Progenitor cell of endocrine pancreas (in vitro differentiated cells): Measurements from ENCODE around the gene BRF1. TPM values are rescaled to one million over a fixed set of nuclear protein-coding genes. Genes with fewer than 3 reads are reported as not detected.

Experiments used
- DNase-seq: peaks from one replicate; pipeline ENCODE4 v3.0.0; 2021; ENCODE audit warnings: low spot score; ENCODE audit not compliant: unreplicated experiment
- H3K27ac Mint-ChIP-seq: 2 replicates; pipeline ENCODE4 v1.8.0; 2021; ENCODE audit warnings: mild to moderate bottlenecking, moderate library complexity, mixed read lengths
- H3K27me3 Mint-ChIP-seq: 2 replicates; pipeline ENCODE4 v1.8.0; 2021; ENCODE audit warnings: mixed read lengths
- H3K36me3 Mint-ChIP-seq: 2 replicates; pipeline ENCODE4 v1.8.0; 2022; ENCODE audit warnings: mixed read lengths; ENCODE audit not compliant: insufficient read depth
- H3K4me1 Mint-ChIP-seq: 2 replicates; pipeline ENCODE4 v1.8.0; 2021; ENCODE audit warnings: low read depth, mixed read lengths
- H3K4me3 Mint-ChIP-seq: 2 replicates; pipeline ENCODE4 v1.8.0; 2021; ENCODE audit warnings: low read depth, mild to moderate bottlenecking, moderate library complexity, mixed read lengths
- H3K9me3 Mint-ChIP-seq: 2 replicates; pipeline ENCODE4 v1.8.0; 2021; ENCODE audit warnings: low read depth, mixed read lengths
- total RNA-seq: library from RNA; stranded (reverse); gene quantifications from 2 replicates; pipeline ENCODE4 v1.2.1, GENCODE V29; 2021
- TF ChIP-seq, protein P1 (sequence below): fragments of 200-600 bp; sonication (generic); IDR thresholded peaks from one replicate; pipeline ENCODE4 v1.5.0; 2021; ENCODE audit warnings: antibody characterized with exemption, mild to moderate bottlenecking; ENCODE audit not compliant: unreplicated experiment

Gene BRF1
- total RNA-seq, 1 donor from 2014 or later: 49.9 TPM

DNA sequence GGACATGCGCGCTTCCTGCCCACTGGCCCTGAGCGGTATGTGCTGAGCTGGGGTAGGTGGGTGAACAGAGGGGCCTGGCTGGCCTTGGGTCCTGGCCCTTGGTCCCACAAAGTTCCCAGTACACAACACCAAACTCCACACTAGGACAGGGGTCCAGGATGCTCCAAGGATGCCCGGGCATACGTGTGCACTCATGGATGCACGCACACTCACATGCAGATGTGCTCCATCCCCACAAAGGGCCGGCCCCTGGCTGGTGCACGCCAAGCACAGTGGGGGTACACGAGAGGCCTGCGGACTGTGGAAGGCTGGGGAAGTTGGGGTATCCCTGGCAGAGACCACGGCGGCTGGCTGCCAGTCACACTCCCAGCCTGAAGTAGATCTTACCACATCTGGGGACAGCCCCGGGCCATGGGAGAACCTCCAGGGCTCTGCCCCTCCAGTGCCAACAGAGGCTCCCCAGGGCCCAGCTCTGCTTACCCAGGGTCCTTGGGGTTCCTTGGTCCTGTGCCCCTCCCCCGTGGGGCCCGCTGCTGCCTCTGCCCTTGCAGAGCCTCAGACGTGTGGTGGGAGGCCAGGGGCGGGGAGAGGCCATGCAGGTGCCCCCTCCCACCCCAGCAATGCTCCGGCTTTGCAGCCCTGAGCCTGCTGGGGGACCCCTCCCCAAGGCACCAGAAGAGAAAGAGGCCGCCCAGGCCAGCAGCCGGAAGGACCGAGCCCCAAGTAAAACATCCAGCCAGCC lies 95.7 kb downstream of the BRF1 start:
- H3K27me3 Mint-ChIP-seq: peaks cover 3% of the 10 kb centered on the region
- TF ChIP-seq, protein P1, sequence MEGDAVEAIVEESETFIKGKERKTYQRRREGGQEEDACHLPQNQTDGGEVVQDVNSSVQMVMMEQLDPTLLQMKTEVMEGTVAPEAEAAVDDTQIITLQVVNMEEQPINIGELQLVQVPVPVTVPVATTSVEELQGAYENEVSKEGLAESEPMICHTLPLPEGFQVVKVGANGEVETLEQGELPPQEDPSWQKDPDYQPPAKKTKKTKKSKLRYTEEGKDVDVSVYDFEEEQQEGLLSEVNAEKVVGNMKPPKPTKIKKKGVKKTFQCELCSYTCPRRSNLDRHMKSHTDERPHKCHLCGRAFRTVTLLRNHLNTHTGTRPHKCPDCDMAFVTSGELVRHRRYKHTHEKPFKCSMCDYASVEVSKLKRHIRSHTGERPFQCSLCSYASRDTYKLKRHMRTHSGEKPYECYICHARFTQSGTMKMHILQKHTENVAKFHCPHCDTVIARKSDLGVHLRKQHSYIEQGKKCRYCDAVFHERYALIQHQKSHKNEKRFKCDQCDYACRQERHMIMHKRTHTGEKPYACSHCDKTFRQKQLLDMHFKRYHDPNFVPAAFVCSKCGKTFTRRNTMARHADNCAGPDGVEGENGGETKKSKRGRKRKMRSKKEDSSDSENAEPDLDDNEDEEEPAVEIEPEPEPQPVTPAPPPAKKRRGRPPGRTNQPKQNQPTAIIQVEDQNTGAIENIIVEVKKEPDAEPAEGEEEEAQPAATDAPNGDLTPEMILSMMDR: no peak
- no peaks in the 10 kb centered on the region for H3K36me3 Mint-ChIP-seq
- no peak for DNase-seq
- H3K4me1 Mint-ChIP-seq: no peaks in the 10 kb centered on the region
- no peak overlapping the region for H3K4me3 Mint-ChIP-seq
- no peaks in the 10 kb centered on the region for H3K9me3 Mint-ChIP-seq
- no peak overlapping the region for H3K27ac Mint-ChIP-seq

DNA sequence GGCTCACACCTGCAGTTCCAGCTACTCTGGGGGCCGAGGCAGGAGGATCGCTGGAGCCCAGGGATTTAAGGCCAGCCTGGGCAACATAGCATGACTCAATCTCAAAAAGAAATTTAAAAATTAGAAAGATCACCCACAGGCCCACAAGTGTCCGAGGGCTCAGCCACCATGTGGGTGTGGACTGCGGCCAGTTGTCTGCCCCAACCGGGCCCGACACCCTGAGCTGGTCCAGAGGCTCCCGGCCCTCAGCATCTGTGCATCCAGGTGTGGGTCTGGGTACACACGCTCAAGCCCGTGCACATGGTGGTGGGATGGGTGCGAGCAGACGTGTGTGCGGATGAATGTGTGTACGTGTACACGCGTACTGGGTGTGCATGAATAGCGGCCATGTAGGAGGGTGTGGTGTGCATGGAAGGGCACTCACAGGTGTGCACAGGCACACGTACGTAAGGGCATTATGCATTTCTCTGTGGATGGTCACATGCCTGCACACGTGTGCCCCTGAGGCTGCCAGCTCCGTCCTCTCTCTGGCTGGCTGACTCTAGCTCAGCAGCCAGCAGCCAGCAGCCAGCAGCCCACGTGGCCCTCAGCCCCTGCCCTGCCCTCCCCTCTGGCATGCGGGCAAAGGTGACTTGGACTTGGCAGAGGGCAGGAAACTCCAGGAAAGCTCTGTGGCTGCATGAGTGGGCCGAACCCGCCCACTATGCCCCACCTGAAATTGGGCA lies 96.4 kb downstream of the BRF1 start:
- DNase-seq: no peak
- Mint-ChIP-seq H3K27ac (no peak overlapping the region), H3K27me3 (peaks cover 6% of the 10 kb centered on the region), H3K4me3 (no peak overlapping the region), H3K9me3 (no peaks in the 10 kb centered on the region), H3K4me1 (no peaks in the 10 kb centered on the region), H3K36me3 (no peaks in the 10 kb centered on the region)
- TF ChIP-seq, protein P1: no peak

DNA sequence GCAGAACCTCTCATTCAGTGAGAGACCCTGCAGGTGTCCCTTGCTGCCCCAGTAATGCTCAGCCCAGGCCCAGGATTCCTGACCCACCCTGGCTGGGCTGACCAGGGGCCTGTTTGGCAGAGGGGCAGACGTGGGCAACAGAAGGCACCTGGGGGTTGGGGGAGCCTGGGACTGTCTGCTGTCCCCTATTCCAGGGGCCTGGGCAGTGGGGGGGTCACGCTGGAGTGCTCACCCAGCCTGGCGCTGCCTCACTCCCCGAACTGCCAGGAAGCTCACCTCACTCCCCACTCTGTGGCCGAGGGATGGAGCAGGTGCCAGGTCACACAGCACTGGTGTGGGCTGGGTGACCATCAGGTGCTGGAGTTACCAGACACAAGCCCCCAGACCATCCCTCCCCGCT lies 97.1 kb downstream of the BRF1 start:
- H3K36me3 Mint-ChIP-seq: no peaks in the 10 kb centered on the region
- H3K4me3 Mint-ChIP-seq: no peak overlapping the region
- no peak overlapping the region for H3K27ac Mint-ChIP-seq
- TF ChIP-seq, protein P1: no peak
- no peak for DNase-seq
- no peaks in the 10 kb centered on the region for H3K4me1 Mint-ChIP-seq
- no peaks in the 10 kb centered on the region for H3K9me3 Mint-ChIP-seq
- peaks cover 10% of the 10 kb centered on the region for H3K27me3 Mint-ChIP-seq

DNA sequence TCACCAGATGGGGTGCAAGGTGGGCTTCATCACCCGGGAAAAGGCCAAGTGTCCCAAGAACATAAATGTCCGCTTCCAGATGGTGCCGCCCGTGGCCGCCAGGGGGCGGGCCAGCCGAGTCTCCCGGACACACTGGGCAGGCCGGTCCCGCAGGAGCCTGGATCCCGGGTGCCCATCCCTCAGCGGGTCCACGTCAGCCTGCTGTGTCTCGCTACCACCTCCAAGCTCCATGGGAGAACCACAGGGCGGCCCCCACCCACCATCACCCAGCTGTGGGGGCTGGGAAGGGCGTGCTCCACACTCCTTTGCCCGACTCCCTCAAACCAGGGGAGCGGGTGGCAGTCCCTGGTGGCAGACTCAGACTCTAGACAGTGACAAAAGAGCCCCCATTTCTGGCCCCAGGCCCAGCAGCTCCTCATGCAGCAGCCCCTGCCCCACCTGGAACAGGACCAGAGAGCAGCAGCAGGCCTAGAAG lies 97.7 kb downstream of the BRF1 start:
- TF ChIP-seq, protein P1: peak; percentile 91
- Mint-ChIP-seq H3K4me3 (no peak overlapping the region), H3K27me3 (peaks cover 14% of the 10 kb centered on the region), H3K27ac (no peak overlapping the region), H3K9me3 (no peaks in the 10 kb centered on the region), H3K4me1 (no peaks in the 10 kb centered on the region), H3K36me3 (no peaks in the 10 kb centered on the region)
- DNase-seq: peak; percentile 82

DNA sequence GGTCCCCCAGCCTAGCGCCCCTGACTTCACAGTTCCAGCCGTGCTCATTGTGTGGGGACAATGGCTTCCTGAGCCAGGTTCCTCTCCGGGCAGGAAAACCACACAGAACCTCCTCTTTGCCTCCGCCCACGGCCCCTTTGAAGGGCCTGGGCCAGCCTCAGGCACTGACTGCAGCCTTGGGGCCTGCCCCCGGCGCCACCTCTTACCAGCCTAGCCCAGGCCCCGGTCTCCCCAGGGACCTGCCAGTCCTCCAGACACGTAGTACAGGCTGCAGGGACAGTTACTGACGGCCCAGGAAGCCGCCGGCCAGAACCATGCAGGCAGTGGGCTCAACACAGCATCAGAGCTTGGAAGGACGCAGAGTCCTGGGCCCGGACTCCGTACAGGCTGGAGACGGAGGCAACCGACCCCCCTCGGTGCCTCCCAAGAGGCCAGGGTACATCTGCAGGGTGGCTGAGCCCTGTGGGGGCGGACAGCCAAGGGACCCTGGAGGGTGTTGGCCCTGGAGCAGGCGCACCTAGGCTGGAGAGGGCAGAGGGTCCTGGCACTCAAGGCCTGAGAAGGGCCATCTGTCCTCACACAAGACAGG lies 98.8 kb downstream of the BRF1 start:
- no peaks in the 10 kb centered on the region for H3K4me1 Mint-ChIP-seq
- no peak for DNase-seq
- no peak overlapping the region for H3K4me3 Mint-ChIP-seq
- H3K27me3 Mint-ChIP-seq: peaks cover 15% of the 10 kb centered on the region
- no peaks in the 10 kb centered on the region for H3K36me3 Mint-ChIP-seq
- TF ChIP-seq, protein P1: no peak
- no peak overlapping the region for H3K27ac Mint-ChIP-seq
- no peaks in the 10 kb centered on the region for H3K9me3 Mint-ChIP-seq
